ENCODE measurements around the gene CDH4. TPM values are rescaled to one million over a fixed set of nuclear protein-coding genes. Genes with fewer than 3 reads are reported as not detected.

CDH4 gene
- total and polyA plus RNA-seq, 8 donors = under 0.01 to 2.2 (median 0.11) TPM; not detected in 2

DNA sequence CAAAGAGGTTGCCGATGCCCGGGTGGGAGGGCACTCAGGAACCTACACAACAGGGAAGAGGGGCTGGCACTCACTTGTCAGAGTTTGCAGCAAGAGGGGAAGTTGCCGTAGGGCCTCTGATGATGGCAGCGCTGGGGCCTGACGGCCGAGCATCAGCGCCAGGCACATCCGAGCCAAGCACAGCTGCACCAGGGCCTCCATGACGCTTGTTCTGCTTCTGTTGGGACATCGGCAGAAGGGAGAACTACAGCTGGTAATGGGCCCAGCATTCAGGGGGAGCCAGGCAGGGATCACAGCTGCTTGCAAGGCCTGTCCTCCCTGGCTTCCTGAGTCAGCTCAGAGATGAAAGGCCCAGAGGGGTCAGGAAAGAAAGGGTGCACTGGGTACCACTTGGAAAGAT, 367.7 kb downstream of the CDH4 start:
- intact Hi-C loops (cut with DNase I; ENCODE audit: low total_unique reads) = no loop called here
- WGBS, 5 donors = 90 to 92% (median 91%) methylated on average over 10 of the region's 10 CpGs
- DNase-seq = no peak
- Histone ChIP-seq H3K27me3 (peaks cover 0 to 54% (median 0%) of the 10 kb centered on the region in 3 donors), H3K4me1 (no peaks in the 10 kb centered on the region), H3K36me3 (no peaks in the 10 kb centered on the region), H3K27ac (no peak overlapping the region), H3K9me3 (peaks cover 0 to 21% (median 14%) of the 10 kb centered on the region in 4 donors), H3K4me3 (no peak overlapping the region)
- TF ChIP-seq EP300 (IDR thresholded peaks at IDR 0.05) (no peak), POLR2A (IDR thresholded peaks at IDR 0.05) (no peak), POLR2AphosphoS5 (IDR thresholded peaks at IDR 0.05) (no peak)
- TF ChIP-seq, protein P1, sequence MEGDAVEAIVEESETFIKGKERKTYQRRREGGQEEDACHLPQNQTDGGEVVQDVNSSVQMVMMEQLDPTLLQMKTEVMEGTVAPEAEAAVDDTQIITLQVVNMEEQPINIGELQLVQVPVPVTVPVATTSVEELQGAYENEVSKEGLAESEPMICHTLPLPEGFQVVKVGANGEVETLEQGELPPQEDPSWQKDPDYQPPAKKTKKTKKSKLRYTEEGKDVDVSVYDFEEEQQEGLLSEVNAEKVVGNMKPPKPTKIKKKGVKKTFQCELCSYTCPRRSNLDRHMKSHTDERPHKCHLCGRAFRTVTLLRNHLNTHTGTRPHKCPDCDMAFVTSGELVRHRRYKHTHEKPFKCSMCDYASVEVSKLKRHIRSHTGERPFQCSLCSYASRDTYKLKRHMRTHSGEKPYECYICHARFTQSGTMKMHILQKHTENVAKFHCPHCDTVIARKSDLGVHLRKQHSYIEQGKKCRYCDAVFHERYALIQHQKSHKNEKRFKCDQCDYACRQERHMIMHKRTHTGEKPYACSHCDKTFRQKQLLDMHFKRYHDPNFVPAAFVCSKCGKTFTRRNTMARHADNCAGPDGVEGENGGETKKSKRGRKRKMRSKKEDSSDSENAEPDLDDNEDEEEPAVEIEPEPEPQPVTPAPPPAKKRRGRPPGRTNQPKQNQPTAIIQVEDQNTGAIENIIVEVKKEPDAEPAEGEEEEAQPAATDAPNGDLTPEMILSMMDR (IDR thresholded peaks at IDR 0.05) = no peak

DNA sequence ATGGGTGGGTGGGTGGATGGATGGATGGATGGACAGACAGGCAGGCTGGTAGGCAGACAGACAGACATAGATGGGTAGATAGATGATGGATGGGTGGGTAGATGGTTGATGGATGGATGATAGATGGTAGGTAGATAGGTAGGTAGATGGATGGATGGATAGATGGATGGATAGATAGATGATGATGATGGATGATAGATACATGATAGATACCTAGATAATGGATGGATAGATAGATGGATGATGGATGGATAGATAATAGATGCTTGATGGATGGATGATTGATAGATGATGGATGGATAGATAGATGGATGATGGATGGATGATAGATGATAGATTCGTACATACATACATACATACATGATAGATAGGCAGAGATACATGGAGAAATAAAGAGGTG, 368.1 kb downstream of the CDH4 start:
- no peaks in the 10 kb centered on the region for H3K4me1 ChIP-seq
- DNase-seq = no peak
- H3K4me3 ChIP-seq = no peak overlapping the region
- TF ChIP-seq, protein P1 (IDR thresholded peaks at IDR 0.05) = no peak
- TF ChIP-seq EP300 (IDR thresholded peaks at IDR 0.05) = no peak
- no peak for TF ChIP-seq POLR2AphosphoS5 (IDR thresholded peaks at IDR 0.05)
- no peak for TF ChIP-seq POLR2A (IDR thresholded peaks at IDR 0.05)
- peaks cover 0 to 21% (median 14%) of the 10 kb centered on the region in 4 donors for H3K9me3 ChIP-seq
- peaks cover 0 to 58% (median 0%) of the 10 kb centered on the region in 3 donors for H3K27me3 ChIP-seq
- 0 to 74% (median 2%) methylated on average over 1 of the region's 1 CpG for WGBS, 5 donors
- no peaks in the 10 kb centered on the region for H3K36me3 ChIP-seq
- intact Hi-C loops (cut with DNase I; ENCODE audit: low total_unique reads) = no loop called here
- H3K27ac ChIP-seq = no peak overlapping the region

DNA sequence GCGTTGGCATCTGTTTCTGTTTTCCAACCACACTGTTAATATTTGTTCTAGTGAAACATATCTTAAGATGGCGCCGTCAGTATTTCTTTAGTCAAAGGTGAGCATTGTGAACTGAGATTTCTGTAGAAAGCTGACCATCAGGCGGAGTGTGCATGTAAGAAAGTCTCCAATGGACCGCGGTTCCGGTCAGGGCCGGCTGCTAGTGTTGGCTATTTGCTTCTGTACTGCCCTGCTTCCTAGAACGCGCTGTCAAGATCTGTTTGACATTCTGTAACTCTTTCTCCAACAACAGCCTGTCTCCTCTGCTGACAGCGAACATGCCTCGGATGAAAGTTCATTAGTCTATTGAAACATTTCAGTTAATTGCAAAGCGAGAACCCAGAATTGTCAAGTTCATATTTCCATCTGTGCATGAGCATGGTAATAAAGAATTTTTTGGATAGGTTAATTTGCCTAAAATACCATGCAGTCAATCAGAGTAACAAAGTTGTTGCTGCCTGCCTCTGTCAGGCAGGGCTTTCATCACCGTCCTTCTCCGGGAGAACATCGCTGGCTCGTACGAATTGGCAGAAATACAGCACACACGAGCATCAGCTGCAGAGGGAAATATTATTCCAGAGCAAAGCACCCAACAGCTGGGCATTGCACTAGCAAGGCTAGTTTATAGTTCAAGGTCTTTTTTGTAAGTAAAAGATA, 369.1 kb downstream of the CDH4 start:
- H3K4me1 ChIP-seq = no peaks in the 10 kb centered on the region
- no peak overlapping the region for H3K27ac ChIP-seq
- H3K9me3 ChIP-seq = peaks cover 0 to 21% (median 14%) of the 10 kb centered on the region in 4 donors
- peak in 1 of 2 donors; percentile 23 for DNase-seq
- TF ChIP-seq EP300 (IDR thresholded peaks at IDR 0.05) (no peak), POLR2A (IDR thresholded peaks at IDR 0.05) (no peak), POLR2AphosphoS5 (IDR thresholded peaks at IDR 0.05) (no peak)
- TF ChIP-seq, protein P1 (IDR thresholded peaks at IDR 0.05) = no peak
- H3K4me3 ChIP-seq = no peak overlapping the region
- peaks cover 0 to 64% (median 0%) of the 10 kb centered on the region in 3 donors for H3K27me3 ChIP-seq
- H3K36me3 ChIP-seq = no peaks in the 10 kb centered on the region
- 30 to 63% (median 50%) methylated on average over 19 of the region's 19 CpGs for WGBS, 5 donors
- intact Hi-C loops (cut with DNase I; ENCODE audit: low total_unique reads) = no loop called here

DNA sequence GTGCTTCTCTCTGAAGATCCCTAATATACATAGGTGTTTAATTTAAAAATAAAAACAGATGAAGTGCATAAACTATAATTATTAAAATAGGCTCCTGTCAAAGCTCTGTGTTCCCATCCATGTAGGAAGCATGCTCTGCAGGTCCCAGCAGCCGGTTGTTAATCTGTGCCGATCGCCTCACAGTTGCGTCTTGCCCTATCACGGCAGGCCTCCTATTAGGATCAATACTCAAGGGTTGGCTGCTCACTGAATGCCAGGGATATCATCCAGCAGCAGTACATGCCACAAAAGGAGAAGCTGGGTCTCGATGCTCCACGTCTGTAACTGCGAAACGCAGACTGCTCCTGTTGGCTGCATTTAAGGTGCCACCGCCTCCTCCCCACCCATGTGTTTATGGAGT, 369.8 kb downstream of the CDH4 start:
- DNase-seq = no peak
- TF ChIP-seq EP300 (IDR thresholded peaks at IDR 0.05) (no peak), POLR2AphosphoS5 (IDR thresholded peaks at IDR 0.05) (no peak), POLR2A (IDR thresholded peaks at IDR 0.05) (no peak)
- TF ChIP-seq, protein P1 (IDR thresholded peaks at IDR 0.05) = no peak
- intact Hi-C loops (cut with DNase I; ENCODE audit: low total_unique reads) = no loop called here
- Histone ChIP-seq H3K4me1 (no peaks in the 10 kb centered on the region), H3K27ac (no peak overlapping the region), H3K9me3 (peaks cover 0 to 19% (median 14%) of the 10 kb centered on the region in 4 donors), H3K27me3 (peaks cover 0 to 64% (median 0%) of the 10 kb centered on the region in 3 donors), H3K4me3 (no peak overlapping the region), H3K36me3 (no peaks in the 10 kb centered on the region)
- 71 to 82% (median 74%) methylated on average over 8 to 10 of the region's 10 CpGs for WGBS, 5 donors
